NCI-H524 (cell line): ENCODE measurements around the gene RASGRP1.

Experiments used
- DNase-seq, 2 experiments: peaks; one replicate each; lab custom pipeline; 2025; lab: John Stamatoyannopoulos, UW

Gene RASGRP1

GRCh38 chr15:38504680-38505467, 59.7 kb downstream of the RASGRP1 start:
- DNase-seq, result no peak

GRCh38 chr15:38503496-38503895, 61.1 kb downstream of the RASGRP1 start:
- DNase-seq, result no peak

GRCh38 chr15:38499651-38500050, 65.0 kb downstream of the RASGRP1 start:
- DNase-seq, result no peak

- DNase-seq, result peak in 1 of 2 experiments; percentile 30
Observed at GRCh38 chr15:38496151-38496550, 68.5 kb downstream of the RASGRP1 start.

- no peak for DNase-seq
Observed at GRCh38 chr15:38490242-38490922, 74.2 kb downstream of the RASGRP1 start.

GRCh38 chr15:38487378-38487777, 77.2 kb downstream of the RASGRP1 start:
- no peak for DNase-seq

GRCh38 chr15:38486936-38487335, 77.7 kb downstream of the RASGRP1 start:
- DNase-seq, result no peak

GRCh38 chr15:38482572-38482971, 82.0 kb downstream of the RASGRP1 start:
- no peak for DNase-seq

GRCh38 chr15:38481761-38482160, 82.9 kb downstream of the RASGRP1 start:
- DNase-seq, result no peak

GRCh38 chr15:38481113-38481512, 83.5 kb downstream of the RASGRP1 start:
- DNase-seq, result no peak

- no peak for DNase-seq
Observed at GRCh38 chr15:38479756-38480155, 84.9 kb downstream of the RASGRP1 start.

- no peak for DNase-seq
Observed at GRCh38 chr15:38479266-38479665, 85.3 kb downstream of the RASGRP1 start.

GRCh38 chr15:38477637-38478036, 87.0 kb downstream of the RASGRP1 start:
- DNase-seq, result no peak

GRCh38 chr15:38476120-38476519, 88.5 kb downstream of the RASGRP1 start:
- DNase-seq, result no peak

GRCh38 chr15:38475361-38475760, 89.3 kb downstream of the RASGRP1 start:
- DNase-seq, result no peak

- peak; percentile 22 to 84 for DNase-seq
Observed at GRCh38 chr15:38474155-38474757, 90.4 kb downstream of the RASGRP1 start.

- DNase-seq, result no peak
Observed at GRCh38 chr15:38471974-38472373, 92.6 kb downstream of the RASGRP1 start.

- no peak for DNase-seq
Observed at GRCh38 chr15:38470816-38471215, 93.8 kb downstream of the RASGRP1 start.

GRCh38 chr15:38464675-38465074, 99.9 kb downstream of the RASGRP1 start:
- no peak for DNase-seq

- DNase-seq, result no peak
Observed at GRCh38 chr15:38463893-38464292, 100.7 kb downstream of the RASGRP1 start.

- DNase-seq, result no peak
Observed at GRCh38 chr15:38461066-38461833, 103.4 kb downstream of the RASGRP1 start.

GRCh38 chr15:38460543-38460942, 104.1 kb downstream of the RASGRP1 start:
- no peak for DNase-seq
